A549 (cell line): Measurements from ENCODE around the gene PPP2R5B.

Experiments used
- CEBPB ChIP-seq, 2 experiments: fragments of >200 bp in 1 of 2; sonication (Bioruptor Twin) in 1 of 2; formaldehyde crosslinking in 1 of 2; IDR thresholded peaks; 2 replicates each; pipeline ENCODE4 v1.6.1; 2012 to 2016
- EP300 ChIP-seq, 2 experiments: fragments of >200 bp; sonication (Bioruptor Twin); formaldehyde crosslinking; IDR thresholded peaks; 2 replicates in 1 of 2; 3 replicates in 1 of 2; pipeline ENCODE4 v1.6.1; 2016 to 2017
- HDAC2 ChIP-seq: fragments of 200-600 bp; sonication (generic); IDR thresholded peaks from 2 replicates; pipeline ENCODE4 v1.6.1; 2016
- JUNB ChIP-seq: fragments of >200 bp; sonication (Bioruptor Twin); formaldehyde crosslinking; IDR thresholded peaks from 2 replicates; pipeline ENCODE4 v1.6.1; 2016
- MAZ ChIP-seq: fragments of 150-350 bp; IDR thresholded peaks from 2 replicates; pipeline ENCODE4 v1.6.1; 2014; ENCODE audit warnings: antibody characterized with exemption, low read depth, low read length, borderline replicate concordance
- PHF8 ChIP-seq: fragments of 200-600 bp; sonication (generic); IDR thresholded peaks from 2 replicates; pipeline ENCODE4 v1.6.1; 2016; ENCODE audit warnings: low read depth, mild to moderate bottlenecking, antibody characterized with exemption, moderate library complexity, borderline replicate concordance
- POLR2A ChIP-seq: IDR thresholded peaks from 2 replicates; pipeline ENCODE4 v1.6.1; 2012; ENCODE audit warnings: mild to moderate bottlenecking, low read length
- RCOR1 ChIP-seq: fragments of 150-350 bp; IDR thresholded peaks from 2 replicates; pipeline ENCODE4 v1.6.1; 2014; ENCODE audit warnings: antibody characterized with exemption, low read length, low read depth
- TF ChIP-seq, protein P1 (sequence below): fragments of >200 bp; sonication (Bioruptor Twin); formaldehyde crosslinking; IDR thresholded peaks from 3 replicates; pipeline ENCODE4 v1.5.1; 2016
- TF ChIP-seq, protein P2 (sequence below): fragments of >200 bp; sonication (Bioruptor Twin); formaldehyde crosslinking; IDR thresholded peaks from 3 replicates; pipeline ENCODE4 v1.6.1; 2016
- TF ChIP-seq, protein P3 (sequence below): IDR thresholded peaks from 2 replicates; pipeline ENCODE4 v1.6.1; 2012
- TF ChIP-seq, protein P4 (sequence below): fragments of 150-350 bp; IDR thresholded peaks from 2 replicates; pipeline ENCODE4 v1.6.1; 2014; ENCODE audit warnings: low read depth, mild to moderate bottlenecking, low read length
- TF ChIP-seq, protein P5 (sequence below): fragments of 450-650 bp; IDR thresholded peaks from 2 replicates; pipeline ENCODE4 v1.6.1; 2014; ENCODE audit warnings: antibody characterized with exemption
- TF ChIP-seq, protein P6 (sequence below): fragments of 250-450 bp; sonication (Bioruptor Pico); IDR thresholded peaks from 2 replicates; pipeline ENCODE4 v1.5.0; 2021; ENCODE audit warnings: mild to moderate bottlenecking, moderate library complexity, borderline replicate concordance

DNA sequence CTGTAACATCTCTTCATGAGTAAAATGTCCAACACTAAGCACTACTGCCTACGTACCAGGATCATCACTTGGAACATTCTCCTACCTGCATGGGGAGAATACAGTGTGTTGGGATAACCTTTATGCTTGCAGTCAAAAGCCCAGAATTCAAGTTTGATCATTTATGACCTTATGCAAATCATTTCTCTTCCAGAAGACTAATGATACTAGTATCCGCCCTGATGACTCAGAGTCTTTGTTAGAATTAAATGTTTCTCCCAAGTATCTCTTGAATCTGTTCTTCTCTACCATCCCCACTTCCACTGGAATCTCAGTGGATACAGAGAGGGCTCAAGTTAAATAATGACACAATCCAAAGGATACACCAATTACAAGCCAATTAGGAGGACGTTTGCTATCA, 35.0 kb downstream of the PPP2R5B start:
- TF ChIP-seq POLR2A = no peak
- TF ChIP-seq, protein P1, sequence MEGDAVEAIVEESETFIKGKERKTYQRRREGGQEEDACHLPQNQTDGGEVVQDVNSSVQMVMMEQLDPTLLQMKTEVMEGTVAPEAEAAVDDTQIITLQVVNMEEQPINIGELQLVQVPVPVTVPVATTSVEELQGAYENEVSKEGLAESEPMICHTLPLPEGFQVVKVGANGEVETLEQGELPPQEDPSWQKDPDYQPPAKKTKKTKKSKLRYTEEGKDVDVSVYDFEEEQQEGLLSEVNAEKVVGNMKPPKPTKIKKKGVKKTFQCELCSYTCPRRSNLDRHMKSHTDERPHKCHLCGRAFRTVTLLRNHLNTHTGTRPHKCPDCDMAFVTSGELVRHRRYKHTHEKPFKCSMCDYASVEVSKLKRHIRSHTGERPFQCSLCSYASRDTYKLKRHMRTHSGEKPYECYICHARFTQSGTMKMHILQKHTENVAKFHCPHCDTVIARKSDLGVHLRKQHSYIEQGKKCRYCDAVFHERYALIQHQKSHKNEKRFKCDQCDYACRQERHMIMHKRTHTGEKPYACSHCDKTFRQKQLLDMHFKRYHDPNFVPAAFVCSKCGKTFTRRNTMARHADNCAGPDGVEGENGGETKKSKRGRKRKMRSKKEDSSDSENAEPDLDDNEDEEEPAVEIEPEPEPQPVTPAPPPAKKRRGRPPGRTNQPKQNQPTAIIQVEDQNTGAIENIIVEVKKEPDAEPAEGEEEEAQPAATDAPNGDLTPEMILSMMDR = no peak
- no peak for TF ChIP-seq PHF8
- TF ChIP-seq, protein P2, sequence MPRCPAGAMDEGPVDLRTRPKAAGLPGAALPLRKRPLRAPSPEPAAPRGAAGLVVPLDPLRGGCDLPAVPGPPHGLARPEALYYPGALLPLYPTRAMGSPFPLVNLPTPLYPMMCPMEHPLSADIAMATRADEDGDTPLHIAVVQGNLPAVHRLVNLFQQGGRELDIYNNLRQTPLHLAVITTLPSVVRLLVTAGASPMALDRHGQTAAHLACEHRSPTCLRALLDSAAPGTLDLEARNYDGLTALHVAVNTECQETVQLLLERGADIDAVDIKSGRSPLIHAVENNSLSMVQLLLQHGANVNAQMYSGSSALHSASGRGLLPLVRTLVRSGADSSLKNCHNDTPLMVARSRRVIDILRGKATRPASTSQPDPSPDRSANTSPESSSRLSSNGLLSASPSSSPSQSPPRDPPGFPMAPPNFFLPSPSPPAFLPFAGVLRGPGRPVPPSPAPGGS = no peak
- no peak for TF ChIP-seq EP300 (IDR thresholded peaks at IDR 0.05)
- TF ChIP-seq, protein P3, sequence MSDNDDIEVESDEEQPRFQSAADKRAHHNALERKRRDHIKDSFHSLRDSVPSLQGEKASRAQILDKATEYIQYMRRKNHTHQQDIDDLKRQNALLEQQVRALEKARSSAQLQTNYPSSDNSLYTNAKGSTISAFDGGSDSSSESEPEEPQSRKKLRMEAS = no peak
- TF ChIP-seq, protein P4, sequence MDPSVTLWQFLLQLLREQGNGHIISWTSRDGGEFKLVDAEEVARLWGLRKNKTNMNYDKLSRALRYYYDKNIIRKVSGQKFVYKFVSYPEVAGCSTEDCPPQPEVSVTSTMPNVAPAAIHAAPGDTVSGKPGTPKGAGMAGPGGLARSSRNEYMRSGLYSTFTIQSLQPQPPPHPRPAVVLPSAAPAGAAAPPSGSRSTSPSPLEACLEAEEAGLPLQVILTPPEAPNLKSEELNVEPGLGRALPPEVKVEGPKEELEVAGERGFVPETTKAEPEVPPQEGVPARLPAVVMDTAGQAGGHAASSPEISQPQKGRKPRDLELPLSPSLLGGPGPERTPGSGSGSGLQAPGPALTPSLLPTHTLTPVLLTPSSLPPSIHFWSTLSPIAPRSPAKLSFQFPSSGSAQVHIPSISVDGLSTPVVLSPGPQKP = no peak
- TF ChIP-seq HDAC2 = no peak
- TF ChIP-seq, protein P5, sequence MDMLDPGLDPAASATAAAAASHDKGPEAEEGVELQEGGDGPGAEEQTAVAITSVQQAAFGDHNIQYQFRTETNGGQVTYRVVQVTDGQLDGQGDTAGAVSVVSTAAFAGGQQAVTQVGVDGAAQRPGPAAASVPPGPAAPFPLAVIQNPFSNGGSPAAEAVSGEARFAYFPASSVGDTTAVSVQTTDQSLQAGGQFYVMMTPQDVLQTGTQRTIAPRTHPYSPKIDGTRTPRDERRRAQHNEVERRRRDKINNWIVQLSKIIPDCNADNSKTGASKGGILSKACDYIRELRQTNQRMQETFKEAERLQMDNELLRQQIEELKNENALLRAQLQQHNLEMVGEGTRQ = no peak
- TF ChIP-seq, protein P6, sequence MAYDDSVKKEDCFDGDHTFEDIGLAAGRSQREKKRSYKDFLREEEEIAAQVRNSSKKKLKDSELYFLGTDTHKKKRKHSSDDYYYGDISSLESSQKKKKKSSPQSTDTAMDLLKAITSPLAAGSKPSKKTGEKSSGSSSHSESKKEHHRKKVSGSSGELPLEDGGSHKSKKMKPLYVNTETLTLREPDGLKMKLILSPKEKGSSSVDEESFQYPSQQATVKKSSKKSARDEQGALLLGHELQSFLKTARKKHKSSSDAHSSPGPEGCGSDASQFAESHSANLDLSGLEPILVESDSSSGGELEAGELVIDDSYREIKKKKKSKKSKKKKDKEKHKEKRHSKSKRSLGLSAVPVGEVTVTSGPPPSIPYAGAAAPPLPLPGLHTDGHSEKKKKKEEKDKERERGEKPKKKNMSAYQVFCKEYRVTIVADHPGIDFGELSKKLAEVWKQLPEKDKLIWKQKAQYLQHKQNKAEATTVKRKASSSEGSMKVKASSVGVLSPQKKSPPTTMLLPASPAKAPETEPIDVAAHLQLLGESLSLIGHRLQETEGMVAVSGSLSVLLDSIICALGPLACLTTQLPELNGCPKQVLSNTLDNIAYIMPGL (CRISPR knock-in tag) = no peak
- no peak for TF ChIP-seq RCOR1
- TF ChIP-seq MAZ = no peak
- no peak for TF ChIP-seq JUNB
- TF ChIP-seq CEBPB (IDR thresholded peaks at IDR 0.05) = no peak
